Progenitor cell of endocrine pancreas (in vitro differentiated cells): ENCODE measurements around the gene TRPC4. TPM values are rescaled to one million over a fixed set of nuclear protein-coding genes. Genes with fewer than 3 reads are reported as not detected.

ENCODE experiments used
- DNase-seq: peaks from one replicate; pipeline ENCODE4 v3.0.0; 2021; ENCODE audit warnings: low spot score; ENCODE audit not compliant: unreplicated experiment
- H3K27ac Mint-ChIP-seq: 2 replicates; pipeline ENCODE4 v1.8.0; 2021; ENCODE audit warnings: mild to moderate bottlenecking, moderate library complexity, mixed read lengths
- H3K27me3 Mint-ChIP-seq: 2 replicates; pipeline ENCODE4 v1.8.0; 2021; ENCODE audit warnings: mixed read lengths
- H3K36me3 Mint-ChIP-seq: 2 replicates; pipeline ENCODE4 v1.8.0; 2022; ENCODE audit warnings: mixed read lengths; ENCODE audit not compliant: insufficient read depth
- H3K4me1 Mint-ChIP-seq: 2 replicates; pipeline ENCODE4 v1.8.0; 2021; ENCODE audit warnings: low read depth, mixed read lengths
- H3K4me3 Mint-ChIP-seq: 2 replicates; pipeline ENCODE4 v1.8.0; 2021; ENCODE audit warnings: low read depth, mild to moderate bottlenecking, moderate library complexity, mixed read lengths
- H3K9me3 Mint-ChIP-seq: 2 replicates; pipeline ENCODE4 v1.8.0; 2021; ENCODE audit warnings: low read depth, mixed read lengths
- total RNA-seq: library from RNA; stranded (reverse); gene quantifications from 2 replicates; pipeline ENCODE4 v1.2.1, GENCODE V29; 2021
- TF ChIP-seq, protein P1 (sequence below): fragments of 200-600 bp; sonication (generic); IDR thresholded peaks from one replicate; pipeline ENCODE4 v1.5.0; 2021; ENCODE audit warnings: antibody characterized with exemption, mild to moderate bottlenecking; ENCODE audit not compliant: unreplicated experiment

TRPC4 gene
- total RNA-seq, 1 donor from 2014 or later: 4.2 TPM

DNA sequence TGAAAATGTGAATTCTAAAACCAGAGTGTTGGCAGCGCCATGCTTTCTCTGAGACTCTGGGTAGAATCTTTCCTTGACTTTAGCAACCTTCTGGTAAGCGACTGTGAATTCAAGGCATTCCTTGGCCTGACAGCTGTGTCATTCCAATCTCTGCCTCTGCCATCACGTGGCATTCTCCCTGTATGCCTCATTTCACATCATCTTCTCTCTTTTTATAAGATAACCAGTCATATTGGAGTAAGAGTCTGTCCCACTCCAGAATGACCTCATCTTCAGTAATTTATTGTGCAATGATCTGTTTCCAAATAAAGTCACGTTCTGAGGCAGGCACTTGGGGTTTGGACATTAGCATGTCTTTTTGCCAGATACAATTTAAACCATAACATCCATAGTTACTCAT is 167.6 kb downstream of the TRPC4 start:
- Mint-ChIP-seq H3K4me1 (peaks cover 2% of the 10 kb centered on the region), H3K9me3 (no peaks in the 10 kb centered on the region), H3K4me3 (no peak overlapping the region), H3K27me3 (no peaks in the 10 kb centered on the region), H3K27ac (no peak overlapping the region), H3K36me3 (no peaks in the 10 kb centered on the region)
- DNase-seq: no peak
- TF ChIP-seq, protein P1, sequence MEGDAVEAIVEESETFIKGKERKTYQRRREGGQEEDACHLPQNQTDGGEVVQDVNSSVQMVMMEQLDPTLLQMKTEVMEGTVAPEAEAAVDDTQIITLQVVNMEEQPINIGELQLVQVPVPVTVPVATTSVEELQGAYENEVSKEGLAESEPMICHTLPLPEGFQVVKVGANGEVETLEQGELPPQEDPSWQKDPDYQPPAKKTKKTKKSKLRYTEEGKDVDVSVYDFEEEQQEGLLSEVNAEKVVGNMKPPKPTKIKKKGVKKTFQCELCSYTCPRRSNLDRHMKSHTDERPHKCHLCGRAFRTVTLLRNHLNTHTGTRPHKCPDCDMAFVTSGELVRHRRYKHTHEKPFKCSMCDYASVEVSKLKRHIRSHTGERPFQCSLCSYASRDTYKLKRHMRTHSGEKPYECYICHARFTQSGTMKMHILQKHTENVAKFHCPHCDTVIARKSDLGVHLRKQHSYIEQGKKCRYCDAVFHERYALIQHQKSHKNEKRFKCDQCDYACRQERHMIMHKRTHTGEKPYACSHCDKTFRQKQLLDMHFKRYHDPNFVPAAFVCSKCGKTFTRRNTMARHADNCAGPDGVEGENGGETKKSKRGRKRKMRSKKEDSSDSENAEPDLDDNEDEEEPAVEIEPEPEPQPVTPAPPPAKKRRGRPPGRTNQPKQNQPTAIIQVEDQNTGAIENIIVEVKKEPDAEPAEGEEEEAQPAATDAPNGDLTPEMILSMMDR: no peak

DNA sequence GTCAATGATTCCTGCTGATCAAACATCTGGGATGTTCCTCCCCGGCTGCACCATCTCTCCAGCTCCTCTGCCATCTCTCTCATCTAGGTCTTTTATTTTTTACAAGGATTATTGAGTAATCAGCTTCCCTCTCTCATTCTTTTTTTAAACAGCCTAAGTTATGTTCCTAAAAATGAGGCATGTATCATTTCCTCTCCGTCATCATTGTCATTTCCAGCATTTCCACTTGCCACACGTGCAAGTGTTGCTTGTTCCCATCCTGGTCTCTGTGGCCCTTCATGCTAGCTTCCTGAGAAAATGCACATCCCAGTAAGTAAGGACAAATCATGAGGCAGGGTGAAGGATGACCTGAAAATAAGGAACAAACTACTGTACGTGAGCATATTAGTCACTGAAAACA is 168.3 kb downstream of the TRPC4 start:
- no peak for DNase-seq
- Mint-ChIP-seq H3K36me3 (no peaks in the 10 kb centered on the region), H3K4me1 (peaks cover 2% of the 10 kb centered on the region), H3K9me3 (no peaks in the 10 kb centered on the region), H3K4me3 (no peak overlapping the region), H3K27ac (no peak overlapping the region), H3K27me3 (no peaks in the 10 kb centered on the region)
- TF ChIP-seq, protein P1: no peak

DNA sequence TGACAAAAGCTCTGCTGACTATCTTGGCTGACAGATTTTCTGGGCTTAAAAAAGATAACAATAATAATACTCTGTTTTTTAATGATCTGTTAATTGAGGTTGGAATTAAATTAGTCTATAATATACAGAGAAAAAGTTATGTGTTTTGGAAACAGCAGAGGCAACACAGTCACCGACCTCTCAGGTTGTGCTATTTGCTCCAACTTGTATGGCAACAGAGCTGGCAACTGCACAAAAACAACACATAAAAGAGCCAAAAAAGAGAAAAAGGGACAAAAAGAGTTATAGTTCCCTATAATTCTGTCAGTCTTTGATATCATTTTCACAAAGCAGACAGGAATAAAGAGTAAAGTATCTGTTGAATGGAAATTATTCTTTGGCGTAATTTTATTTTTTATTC is 168.7 kb downstream of the TRPC4 start:
- H3K36me3 Mint-ChIP-seq: no peaks in the 10 kb centered on the region
- peaks cover 2% of the 10 kb centered on the region for H3K4me1 Mint-ChIP-seq
- no peaks in the 10 kb centered on the region for H3K27me3 Mint-ChIP-seq
- peaks cover under 1% of the 10 kb centered on the region for H3K9me3 Mint-ChIP-seq
- TF ChIP-seq, protein P1: no peak
- H3K27ac Mint-ChIP-seq: no peak overlapping the region
- H3K4me3 Mint-ChIP-seq: no peak overlapping the region
- no peak for DNase-seq

DNA sequence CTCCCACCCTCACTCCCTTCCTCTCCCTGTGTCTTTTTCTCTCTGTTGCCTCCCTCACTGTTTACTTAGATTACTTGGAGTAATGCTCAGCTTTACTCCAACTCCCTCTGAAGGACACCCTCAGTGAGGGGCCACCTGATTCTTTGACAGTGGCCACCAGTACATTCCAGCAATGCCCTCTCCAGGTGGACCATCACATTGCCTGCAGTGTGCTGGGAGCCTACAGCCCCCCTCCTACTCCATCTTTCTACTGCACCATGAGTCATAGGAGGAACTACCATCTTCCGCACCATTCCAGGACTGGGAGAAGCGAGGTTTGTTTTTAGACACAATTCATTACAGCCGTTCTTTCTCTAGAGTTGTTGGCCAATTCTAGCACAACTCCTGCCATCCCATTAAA is 174.4 kb downstream of the TRPC4 start:
- peaks cover 2% of the 10 kb centered on the region for H3K4me1 Mint-ChIP-seq

DNA sequence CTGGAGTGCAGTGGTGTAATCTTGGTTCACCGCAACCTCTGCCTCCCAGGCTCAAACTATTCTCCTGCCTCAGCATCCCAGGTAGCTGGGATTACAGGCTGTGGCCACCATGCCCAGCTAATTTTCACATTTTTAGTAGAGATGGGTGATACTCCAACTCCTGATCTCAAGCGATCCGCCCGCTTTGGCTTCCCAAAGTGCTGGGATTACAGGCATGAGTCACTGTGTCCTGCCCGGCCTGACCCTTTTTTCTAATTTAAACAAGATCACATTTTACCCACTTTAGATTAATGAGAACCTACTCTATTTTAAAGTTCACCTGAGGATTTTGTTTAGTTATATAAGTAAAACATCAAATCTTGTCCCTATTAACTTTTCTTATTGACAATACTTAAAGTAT is 179.2 kb downstream of the TRPC4 start:
- H3K9me3 Mint-ChIP-seq: no peaks in the 10 kb centered on the region
- no peak for DNase-seq
- peaks cover 2% of the 10 kb centered on the region for H3K4me1 Mint-ChIP-seq
- no peak overlapping the region for H3K4me3 Mint-ChIP-seq
- H3K27me3 Mint-ChIP-seq: no peaks in the 10 kb centered on the region
- no peak overlapping the region for H3K27ac Mint-ChIP-seq
- TF ChIP-seq, protein P1: no peak
- peaks cover 5% of the 10 kb centered on the region for H3K36me3 Mint-ChIP-seq

More for the DNA sequence above, 174.4 kb downstream of the TRPC4 start:
- H3K27ac Mint-ChIP-seq: no peak overlapping the region
- TF ChIP-seq, protein P1: no peak
- no peak for DNase-seq
- no peaks in the 10 kb centered on the region for H3K27me3 Mint-ChIP-seq
- H3K36me3 Mint-ChIP-seq: peaks cover 5% of the 10 kb centered on the region
- no peak overlapping the region for H3K4me3 Mint-ChIP-seq
- peaks cover 3% of the 10 kb centered on the region for H3K9me3 Mint-ChIP-seq
